GM23338 (cell line): ENCODE results near the gene RNF182. TPM values are rescaled to one million over a fixed set of nuclear protein-coding genes. Genes with fewer than 3 reads are reported as not detected.

ENCODE experiments used
- ATAC-seq: fragments of 200-7000 bp; cut with Tn5 transposase; 3 replicates; pipeline ENCODE4 v1.9.1; 2020
- DNase-seq: peaks from one replicate; pipeline ENCODE4 v3.0.0-alpha.2; 2015; ENCODE audit warnings: low spot score
- H2AFZ ChIP-seq: fragments of 200-600 bp; sonication (generic); 2 replicates; pipeline ENCODE4 v1.8.0; 2016; ENCODE audit warnings: antibody characterized with exemption, mild to moderate bottlenecking, moderate library complexity
- H3F3A ChIP-seq: fragments of 200-600 bp; sonication (generic); replicated peaks from 2 replicates; pipeline ENCODE4 v1.8.0; 2017; ENCODE audit warnings: antibody characterized with exemption, mixed run types, low read depth
- H3K27ac ChIP-seq: fragments of 200-600 bp; sonication (generic); 2 replicates; pipeline ENCODE4 v1.6.1; 2016; ENCODE audit warnings: low read depth
- H3K27me3 ChIP-seq: fragments of 200-600 bp; sonication (generic); 2 replicates; pipeline ENCODE4 v1.8.0; 2016; ENCODE audit warnings: mild to moderate bottlenecking, mixed run types, moderate library complexity; ENCODE audit not compliant: insufficient read depth
- H3K36me3 ChIP-seq: fragments of 200-600 bp; sonication (generic); 2 replicates; pipeline ENCODE4 v1.8.0; 2016; ENCODE audit warnings: mild to moderate bottlenecking; ENCODE audit not compliant: insufficient read depth
- H3K4me1 ChIP-seq: fragments of 200-600 bp; sonication (generic); 2 replicates; pipeline ENCODE4 v1.8.0; 2016; ENCODE audit warnings: mild to moderate bottlenecking, moderate library complexity; ENCODE audit not compliant: insufficient read depth
- H3K4me2 ChIP-seq: fragments of 200-600 bp; sonication (generic); 2 replicates; pipeline ENCODE4 v1.7.1; 2017; ENCODE audit warnings: mixed run types
- H3K4me3 ChIP-seq: fragments of 200-600 bp; sonication (generic); 2 replicates; pipeline ENCODE4 v1.6.1; 2016; ENCODE audit warnings: mixed run types
- H3K79me2 ChIP-seq: fragments of 200-600 bp; sonication (generic); replicated peaks from 2 replicates; pipeline ENCODE4 v1.8.0; 2017; ENCODE audit warnings: mild to moderate bottlenecking; ENCODE audit not compliant: insufficient read depth
- H3K9me2 ChIP-seq: fragments of 200-600 bp; sonication (generic); 2 replicates; pipeline ENCODE4 v1.8.0; 2017; ENCODE audit not compliant: insufficient read depth
- H4K20me1 ChIP-seq: fragments of 200-600 bp; sonication (generic); replicated peaks from 2 replicates; pipeline ENCODE4 v1.8.0; 2017; ENCODE audit warnings: mild to moderate bottlenecking; ENCODE audit not compliant: insufficient read depth
- H3K27ac Mint-ChIP-seq: 2 replicates; pipeline ENCODE4 v1.8.0; 2020; ENCODE audit warnings: inconsistent platforms, mild to moderate bottlenecking, moderate library complexity, mixed read lengths
- H3K27me3 Mint-ChIP-seq: 3 replicates; pipeline ENCODE4 v1.8.0; 2022; ENCODE audit warnings: low read depth, mild to moderate bottlenecking, moderate library complexity, mixed read lengths, inconsistent platforms; ENCODE audit not compliant: insufficient read depth, poor library complexity
- H3K36me3 Mint-ChIP-seq: 3 replicates; pipeline ENCODE4 v1.8.0; 2021; ENCODE audit warnings: low read depth, mild to moderate bottlenecking, inconsistent platforms, moderate library complexity, mixed read lengths
- H3K4me1 Mint-ChIP-seq: 3 replicates; pipeline ENCODE4 v1.8.0; 2020; ENCODE audit warnings: mild to moderate bottlenecking, inconsistent platforms, mixed read lengths
- H3K4me3 Mint-ChIP-seq: 3 replicates; pipeline ENCODE4 v1.8.0; 2021; ENCODE audit warnings: moderate library complexity, mild to moderate bottlenecking, inconsistent platforms, mixed read lengths
- H3K9me3 Mint-ChIP-seq: 3 replicates; pipeline ENCODE4 v1.8.0; 2020; ENCODE audit warnings: moderate library complexity, mild to moderate bottlenecking, inconsistent platforms, mixed read lengths
- CREB1 ChIP-seq: fragments of 250-450 bp; sonication (Bioruptor Pico); IDR thresholded peaks from 2 replicates; pipeline ENCODE4 v1.5.0; 2020; ENCODE audit warnings: low read depth, mild to moderate bottlenecking, moderate library complexity
- EZH2 ChIP-seq: fragments of 200-600 bp; sonication (generic); IDR thresholded peaks from one replicate; pipeline ENCODE4 v1.8.0; 2017; ENCODE audit warnings: antibody characterized with exemption, mild to moderate bottlenecking, low read depth; ENCODE audit not compliant: unreplicated experiment
- EZH2phosphoT487 ChIP-seq: fragments of 200-600 bp; sonication (generic); IDR thresholded peaks from one replicate; pipeline ENCODE4 v1.8.1; 2018; ENCODE audit warnings: antibody characterized with exemption; ENCODE audit not compliant: unreplicated experiment
- JUNB ChIP-seq: IDR thresholded peaks from one replicate; pipeline ENCODE4 v1.6.1; 2016; ENCODE audit warnings: antibody characterized with exemption; ENCODE audit not compliant: unreplicated experiment
- NANOG ChIP-seq: IDR thresholded peaks from 2 replicates; pipeline ENCODE4 v1.6.1; 2016; ENCODE audit warnings: antibody characterized with exemption, borderline replicate concordance
- POLR2AphosphoS5 ChIP-seq: IDR thresholded peaks from 2 replicates; pipeline ENCODE4 v1.6.1; 2016; ENCODE audit warnings: antibody characterized with exemption, low read depth
- REST ChIP-seq: IDR thresholded peaks from one replicate; pipeline ENCODE4 v1.6.1; 2018; ENCODE audit warnings: antibody characterized with exemption; ENCODE audit not compliant: unreplicated experiment
- STAT1 ChIP-seq: IDR thresholded peaks from one replicate; pipeline ENCODE4 v1.6.1; 2016; ENCODE audit warnings: antibody characterized with exemption; ENCODE audit not compliant: unreplicated experiment
- ZNF114 ChIP-seq: fragments of 250-450 bp; sonication (Bioruptor Pico); IDR thresholded peaks from 2 replicates; pipeline ENCODE4 v1.5.0; 2020; ENCODE audit warnings: mild to moderate bottlenecking, moderate library complexity
- ZNF331 ChIP-seq: fragments of 250-450 bp; sonication (Bioruptor Pico); IDR thresholded peaks from 2 replicates; pipeline ENCODE4 v1.5.0; 2020; ENCODE audit warnings: low read depth, mild to moderate bottlenecking, moderate library complexity
- ZNF462 ChIP-seq: fragments of 250-450 bp; sonication (Bioruptor Pico); IDR thresholded peaks from 2 replicates; pipeline ENCODE4 v1.5.0; 2020; ENCODE audit warnings: mild to moderate bottlenecking, moderate library complexity
- polyA plus RNA-seq: library from polyadenylated mRNA; unstranded; fragments of >200 nt; fragmentation: Nextera tagmentation; extraction: Ambion mirVana; gene quantifications from 2 replicates; pipeline ENCODE4 v1.2.1, GENCODE V29; 2016
- total RNA-seq: library from RNA; depleted of rRNA; stranded (reverse); fragments of >200 nt; shearing (Covaris generic); gene quantifications from 2 replicates; pipeline ENCODE4 v1.2.3, GENCODE V29; 2014
- TF ChIP-seq, protein P1 (sequence below): IDR thresholded peaks from 2 replicates; pipeline ENCODE4 v1.6.1; 2016; ENCODE audit warnings: antibody characterized with exemption
- TF ChIP-seq, protein P2 (sequence below), 2 experiments: fragments of 200-600 bp in 1 of 2; sonication (generic) in 1 of 2; conservative IDR thresholded peaks; 2 replicates each; pipeline versions ENCODE4 v1.5.1 to v1.6.1; 2016 to 2017; ENCODE audit warnings: antibody characterized with exemption in 2 of 2, low read depth in 2 of 2, mild to moderate bottlenecking in 2 of 2, moderate library complexity in 1 of 2

Gene RNF182
- total and polyA plus RNA-seq, 2 experiments from 2014 or later, result 3.2 to 9.8 TPM

- H3K4me2 ChIP-seq, result no peak overlapping the region
- H3K9me3 Mint-ChIP-seq, result peaks cover 10% of the 10 kb centered on the region; the same call in 1 of the 3 replicates
These were observed 104.9 kb downstream of the RNF182 start for GRCh38 chr6:14029605-14030004.

More at GRCh38 chr6:14029605-14030004, 104.9 kb downstream of the RNF182 start:
- no peaks in the 10 kb centered on the region; the same call in 1 of the 2 replicates for H3K36me3 ChIP-seq
- Mint-ChIP-seq H3K27me3 (peaks cover 3% of the 10 kb centered on the region), H3K36me3 (no peaks in the 10 kb centered on the region; the same call in 1 of the 3 replicates), H3K4me1 (peaks cover 13% of the 10 kb centered on the region), H3K4me3 (no peak overlapping the region), H3K27ac (no peak overlapping the region)
- no peaks in the 10 kb centered on the region for H4K20me1 ChIP-seq
- H3K27ac ChIP-seq, result no peak overlapping the region
- peaks cover 11% of the 10 kb centered on the region; the same call in 1 of the 2 replicates for H3K9me2 ChIP-seq
- H3F3A ChIP-seq, result no peaks in the 10 kb centered on the region
- no peak for ATAC-seq
- TF ChIP-seq ZNF331 (CRISPR knock-in tag), result no peak
- no peak for TF ChIP-seq EZH2
- TF ChIP-seq STAT1, result no peak
- TF ChIP-seq JUNB, result no peak
- TF ChIP-seq, protein P1, sequence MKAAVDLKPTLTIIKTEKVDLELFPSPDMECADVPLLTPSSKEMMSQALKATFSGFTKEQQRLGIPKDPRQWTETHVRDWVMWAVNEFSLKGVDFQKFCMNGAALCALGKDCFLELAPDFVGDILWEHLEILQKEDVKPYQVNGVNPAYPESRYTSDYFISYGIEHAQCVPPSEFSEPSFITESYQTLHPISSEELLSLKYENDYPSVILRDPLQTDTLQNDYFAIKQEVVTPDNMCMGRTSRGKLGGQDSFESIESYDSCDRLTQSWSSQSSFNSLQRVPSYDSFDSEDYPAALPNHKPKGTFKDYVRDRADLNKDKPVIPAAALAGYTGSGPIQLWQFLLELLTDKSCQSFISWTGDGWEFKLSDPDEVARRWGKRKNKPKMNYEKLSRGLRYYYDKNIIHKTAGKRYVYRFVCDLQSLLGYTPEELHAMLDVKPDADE, result no peak
- no peak for TF ChIP-seq EZH2phosphoT487
- TF ChIP-seq, protein P2, sequence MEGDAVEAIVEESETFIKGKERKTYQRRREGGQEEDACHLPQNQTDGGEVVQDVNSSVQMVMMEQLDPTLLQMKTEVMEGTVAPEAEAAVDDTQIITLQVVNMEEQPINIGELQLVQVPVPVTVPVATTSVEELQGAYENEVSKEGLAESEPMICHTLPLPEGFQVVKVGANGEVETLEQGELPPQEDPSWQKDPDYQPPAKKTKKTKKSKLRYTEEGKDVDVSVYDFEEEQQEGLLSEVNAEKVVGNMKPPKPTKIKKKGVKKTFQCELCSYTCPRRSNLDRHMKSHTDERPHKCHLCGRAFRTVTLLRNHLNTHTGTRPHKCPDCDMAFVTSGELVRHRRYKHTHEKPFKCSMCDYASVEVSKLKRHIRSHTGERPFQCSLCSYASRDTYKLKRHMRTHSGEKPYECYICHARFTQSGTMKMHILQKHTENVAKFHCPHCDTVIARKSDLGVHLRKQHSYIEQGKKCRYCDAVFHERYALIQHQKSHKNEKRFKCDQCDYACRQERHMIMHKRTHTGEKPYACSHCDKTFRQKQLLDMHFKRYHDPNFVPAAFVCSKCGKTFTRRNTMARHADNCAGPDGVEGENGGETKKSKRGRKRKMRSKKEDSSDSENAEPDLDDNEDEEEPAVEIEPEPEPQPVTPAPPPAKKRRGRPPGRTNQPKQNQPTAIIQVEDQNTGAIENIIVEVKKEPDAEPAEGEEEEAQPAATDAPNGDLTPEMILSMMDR (conservative IDR thresholded peaks at IDR 0.05; ENCODE audit: low read depth in 2 of 2), result no peak
- no peak for TF ChIP-seq REST
- no peak for TF ChIP-seq ZNF462 (CRISPR knock-in tag)
- TF ChIP-seq NANOG, result no peak
- TF ChIP-seq CREB1, result no peak
- no peak for TF ChIP-seq ZNF114 (CRISPR knock-in tag)
- TF ChIP-seq POLR2AphosphoS5, result no peak
- DNase-seq, result no peak
- no peaks in the 10 kb centered on the region for H3K79me2 ChIP-seq
- H3K27me3 ChIP-seq, result no peaks in the 10 kb centered on the region
- H3K4me3 ChIP-seq, result no peak overlapping the region
- no peak overlapping the region for H2AFZ ChIP-seq
- peaks cover 8% of the 10 kb centered on the region; the same call in 1 of the 2 replicates for H3K4me1 ChIP-seq
